HG02938 (cell line): Measurements from ENCODE around the gene HOXA7.

Experiments used
- ATAC-seq: cut with Tn5 transposase; IDR thresholded peaks from one replicate; pipeline ENCODE4 v1.9.1; 2021; ENCODE audit warnings: mild to moderate bottlenecking, moderate library complexity; ENCODE audit not compliant: unreplicated experiment

HOXA7 gene

GRCh38 chr7:27122077-27122910, 34.2 kb downstream of the HOXA7 start:
- no peak for ATAC-seq

DNA sequence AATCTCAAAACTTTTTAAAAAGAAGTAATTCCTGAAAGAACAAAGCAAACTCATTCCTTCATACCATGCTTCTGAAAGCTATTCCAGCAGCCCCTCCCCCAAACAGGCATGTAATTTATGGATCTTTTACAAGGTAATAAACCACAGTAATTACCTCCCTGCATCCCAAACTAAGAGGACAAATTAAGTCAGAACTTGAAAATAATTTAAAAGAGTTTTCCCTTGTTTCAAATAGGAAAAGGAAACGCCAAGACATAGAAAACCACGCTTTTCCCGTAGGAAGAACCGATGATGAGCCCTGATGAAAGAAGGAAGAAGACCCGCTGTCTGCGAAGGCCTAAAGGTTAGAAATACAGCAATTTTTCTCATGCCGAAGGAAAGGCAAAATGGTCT, 34.8 kb downstream of the HOXA7 start:
- ATAC-seq, result no peak

- no peak for ATAC-seq
Observed at GRCh38 chr7:27119412-27119911, 37.0 kb downstream of the HOXA7 start.

DNA sequence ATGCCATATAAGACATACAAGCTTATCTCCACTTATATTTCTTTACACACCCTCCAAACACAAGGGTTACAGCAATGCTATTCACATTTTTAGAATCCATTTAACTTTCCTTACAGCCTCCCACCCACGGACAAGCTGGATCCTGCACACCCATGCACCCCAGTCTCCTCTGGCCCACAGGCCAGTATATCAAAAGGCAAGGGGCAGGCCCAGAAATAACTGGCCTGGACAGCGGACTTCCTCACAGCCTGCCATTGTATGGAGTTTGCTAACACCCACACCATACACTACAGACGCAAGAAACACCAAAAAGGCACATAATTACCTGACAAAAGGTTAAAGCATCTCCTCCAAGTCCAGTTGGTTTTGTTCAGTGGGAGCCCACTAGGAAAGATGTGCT, 37.9 kb downstream of the HOXA7 start:
- ATAC-seq, result no peak

GRCh38 chr7:27117887-27118491, 38.5 kb downstream of the HOXA7 start:
- no peak for ATAC-seq

DNA sequence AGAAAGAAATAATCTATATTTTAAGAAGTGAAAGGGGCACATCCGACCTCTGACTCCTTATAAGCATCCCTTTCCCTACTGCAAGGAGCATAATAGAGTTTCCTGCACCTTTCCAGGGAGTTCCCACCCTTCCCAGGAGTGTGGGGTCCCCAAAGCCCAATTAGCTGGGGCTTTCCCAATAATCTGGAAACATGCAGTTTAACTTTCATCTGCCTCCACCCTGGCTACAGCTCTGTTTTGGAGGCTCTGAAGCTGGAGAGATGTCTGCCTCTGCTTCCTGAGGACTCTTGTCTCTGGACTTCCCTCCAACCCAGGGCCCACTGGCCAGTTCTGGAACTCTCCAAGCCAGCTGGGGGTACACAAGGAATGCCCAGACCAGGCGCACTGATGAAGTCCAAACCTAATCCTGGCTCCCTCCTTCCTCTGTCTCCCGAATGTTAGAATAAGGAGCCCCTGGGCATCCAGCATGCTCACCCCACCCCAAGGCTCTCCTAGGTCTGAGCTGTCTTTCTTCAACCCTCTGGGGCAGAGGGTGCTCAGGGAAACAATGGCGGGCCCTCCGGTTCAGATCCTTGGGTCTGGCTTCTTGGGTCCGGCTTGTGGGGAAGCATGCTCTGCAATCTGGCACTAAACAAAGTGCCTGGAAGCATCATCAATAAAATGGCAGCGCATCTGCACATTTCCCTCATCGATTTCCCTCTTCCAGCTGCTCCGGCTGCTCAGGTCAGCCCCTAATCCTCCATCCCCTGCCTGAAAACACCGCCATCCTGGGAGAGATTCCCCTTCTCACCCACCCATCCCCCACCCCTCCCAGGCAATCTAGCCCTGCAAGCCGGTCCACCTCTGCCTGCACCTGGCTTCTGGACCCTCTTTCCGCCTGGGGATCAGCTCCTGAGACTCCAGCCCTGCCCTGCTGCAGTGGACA, 39.3 kb downstream of the HOXA7 start:
- no peak for ATAC-seq

GRCh38 chr7:27116031-27116961, 40.2 kb downstream of the HOXA7 start:
- ATAC-seq, result no peak

- no peak for ATAC-seq
Observed at GRCh38 chr7:27115221-27116026, 41.1 kb downstream of the HOXA7 start.

DNA sequence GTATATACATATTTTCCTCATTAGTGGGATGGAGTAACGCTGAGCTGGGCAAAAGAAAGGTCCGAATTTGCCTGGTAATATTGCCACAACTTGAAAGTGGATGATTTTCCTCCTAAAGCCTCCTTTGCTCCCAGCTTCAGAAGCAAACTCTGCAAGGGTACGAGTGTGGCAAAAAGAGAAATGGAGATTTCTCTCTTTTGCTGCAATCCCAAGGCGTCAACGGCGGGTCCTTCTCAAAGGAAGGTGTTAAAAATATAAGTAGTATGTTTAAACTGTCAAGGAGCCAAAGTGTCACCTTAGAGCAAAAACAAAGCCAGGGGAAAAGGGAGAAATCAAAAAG, 41.6 kb downstream of the HOXA7 start:
- ATAC-seq, result no peak

DNA sequence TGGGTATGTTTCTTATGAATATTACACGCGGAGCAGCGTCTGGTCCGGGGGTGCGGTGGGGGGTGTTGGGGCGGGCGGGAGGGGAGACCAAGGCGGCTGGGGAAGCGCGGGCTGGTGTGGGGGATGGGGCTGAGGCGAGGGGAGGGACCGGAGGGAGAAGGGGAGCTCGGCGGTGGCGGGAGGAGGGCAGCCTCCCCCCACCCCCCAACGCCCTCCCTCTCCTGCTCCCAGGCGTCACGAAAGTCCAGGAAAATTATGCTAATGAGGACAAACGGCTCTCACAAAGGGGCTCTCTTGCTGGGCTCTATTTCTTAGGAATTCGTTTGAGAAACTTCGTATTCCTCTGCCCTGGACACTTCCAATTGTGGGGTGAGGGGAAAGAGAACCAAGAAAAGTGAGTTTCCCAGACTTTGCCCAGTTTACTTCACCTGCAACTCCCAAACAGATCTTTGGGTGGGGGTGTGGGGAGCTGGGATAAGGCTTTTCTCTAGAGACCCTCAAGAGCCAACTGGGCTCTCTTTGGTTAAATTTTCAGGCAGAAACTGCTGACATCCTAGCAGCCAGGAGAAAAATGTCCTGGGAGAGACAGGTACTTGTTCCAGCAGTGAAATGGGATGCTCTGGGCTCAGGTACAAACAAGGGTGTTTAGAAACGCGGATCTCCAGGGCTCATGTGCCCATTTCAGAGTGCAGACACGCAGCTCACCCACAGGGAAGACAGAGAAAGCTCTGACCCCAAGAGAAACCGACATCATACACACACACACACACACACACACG, 42.3 kb downstream of the HOXA7 start:
- no peak for ATAC-seq

DNA sequence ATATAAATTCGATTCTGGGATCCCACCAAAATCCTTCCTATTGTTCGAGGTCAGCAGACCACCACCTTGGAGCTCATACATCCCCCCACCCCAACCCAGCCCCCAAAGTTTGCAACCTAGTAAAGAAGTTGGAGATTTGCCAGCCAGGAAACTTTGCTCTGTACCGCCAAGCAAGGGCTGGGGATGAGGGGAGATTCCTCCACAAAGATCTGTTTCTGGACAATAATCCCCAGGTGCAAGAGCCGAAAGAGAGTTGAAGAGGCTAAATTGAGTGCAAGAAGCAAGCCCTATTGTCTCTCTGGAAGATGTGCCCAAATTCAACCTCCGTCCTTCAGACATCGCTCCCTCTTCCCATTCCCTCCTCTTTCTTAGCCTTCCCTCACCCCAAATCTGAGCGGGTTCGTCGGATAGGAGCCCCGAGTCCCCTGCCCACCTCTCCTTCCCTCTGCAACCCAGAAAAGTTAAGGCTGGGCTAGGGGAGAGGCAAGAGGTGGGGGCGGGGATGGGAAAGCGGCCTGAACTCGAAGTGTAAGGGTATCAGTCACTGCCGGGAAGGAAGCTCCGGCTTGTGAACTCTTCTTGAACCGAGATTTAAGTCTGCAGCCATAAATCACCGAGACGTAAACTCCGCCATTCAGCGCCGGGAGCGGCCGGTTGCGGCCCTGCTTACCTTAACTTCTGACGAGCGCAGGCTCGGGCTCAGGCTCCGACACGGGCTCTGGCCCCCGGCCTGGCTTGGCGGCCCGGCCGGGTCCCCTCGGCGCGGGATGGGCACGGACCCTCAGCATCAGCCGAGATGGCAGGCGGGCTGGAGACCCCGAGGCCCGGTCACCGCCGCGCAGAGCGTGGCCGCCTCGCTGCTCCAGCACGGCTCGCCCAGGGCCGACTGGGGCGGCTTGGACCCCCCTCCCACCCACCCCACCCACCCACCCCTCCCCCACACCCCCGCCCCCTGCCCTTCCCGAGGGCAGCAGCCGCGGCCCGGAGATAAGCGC, 43.2 kb downstream of the HOXA7 start:
- ATAC-seq, result no peak

DNA sequence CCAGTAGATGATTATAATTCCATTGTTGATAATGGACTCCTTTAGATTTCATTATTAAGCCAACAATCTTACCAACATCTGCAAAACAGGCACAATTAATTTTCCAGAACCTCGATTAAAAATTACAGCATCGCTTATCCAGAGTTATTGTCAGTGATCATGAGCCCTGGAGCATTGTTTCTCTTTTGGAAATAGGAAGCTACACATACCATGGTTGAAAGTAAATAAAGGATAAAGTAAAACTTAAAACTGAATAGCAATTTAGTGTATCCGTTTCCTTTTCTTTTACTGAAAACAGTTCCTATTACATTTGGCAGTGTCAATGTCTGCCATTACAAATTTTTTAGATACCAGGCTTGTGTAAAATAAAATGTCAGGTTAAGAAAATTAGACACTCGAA, 44.1 kb downstream of the HOXA7 start:
- ATAC-seq, result no peak

- no peak for ATAC-seq
Observed at GRCh38 chr7:27111751-27112277, 44.7 kb downstream of the HOXA7 start.

DNA sequence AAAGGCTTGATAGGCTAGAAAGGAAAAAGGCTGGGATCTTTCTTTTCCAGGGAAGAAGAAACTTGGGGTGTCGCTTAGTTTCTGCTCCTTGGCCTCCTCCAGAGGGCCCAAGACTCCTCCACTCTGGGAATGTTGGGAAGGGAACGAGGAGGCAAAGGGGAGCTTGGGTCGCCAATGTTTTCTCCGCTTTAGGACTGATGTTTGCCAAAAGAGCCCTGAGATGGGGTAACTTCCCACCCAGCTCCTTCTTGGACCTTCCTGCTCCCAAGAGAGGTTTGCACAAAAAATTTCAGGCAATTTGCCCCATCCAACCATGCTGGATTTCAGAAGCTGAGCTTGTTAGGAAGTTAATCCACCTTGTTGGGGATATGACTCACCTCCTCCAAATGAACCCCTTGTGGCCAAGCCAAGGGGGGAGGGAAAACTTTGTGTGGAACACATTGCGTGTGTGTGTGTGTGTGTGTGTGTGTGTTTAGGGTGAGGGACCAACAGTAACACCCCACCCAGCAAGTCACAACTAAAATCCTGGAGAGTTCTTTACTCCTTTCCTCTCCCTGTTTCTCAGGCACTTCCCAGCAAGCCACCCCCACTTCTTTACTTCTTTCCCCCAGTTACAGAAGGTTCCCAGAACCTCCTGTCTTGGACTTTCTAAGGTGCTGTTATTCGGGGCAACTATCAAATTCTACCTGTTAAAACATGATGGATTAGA, 45.3 kb downstream of the HOXA7 start:
- ATAC-seq, result no peak

DNA sequence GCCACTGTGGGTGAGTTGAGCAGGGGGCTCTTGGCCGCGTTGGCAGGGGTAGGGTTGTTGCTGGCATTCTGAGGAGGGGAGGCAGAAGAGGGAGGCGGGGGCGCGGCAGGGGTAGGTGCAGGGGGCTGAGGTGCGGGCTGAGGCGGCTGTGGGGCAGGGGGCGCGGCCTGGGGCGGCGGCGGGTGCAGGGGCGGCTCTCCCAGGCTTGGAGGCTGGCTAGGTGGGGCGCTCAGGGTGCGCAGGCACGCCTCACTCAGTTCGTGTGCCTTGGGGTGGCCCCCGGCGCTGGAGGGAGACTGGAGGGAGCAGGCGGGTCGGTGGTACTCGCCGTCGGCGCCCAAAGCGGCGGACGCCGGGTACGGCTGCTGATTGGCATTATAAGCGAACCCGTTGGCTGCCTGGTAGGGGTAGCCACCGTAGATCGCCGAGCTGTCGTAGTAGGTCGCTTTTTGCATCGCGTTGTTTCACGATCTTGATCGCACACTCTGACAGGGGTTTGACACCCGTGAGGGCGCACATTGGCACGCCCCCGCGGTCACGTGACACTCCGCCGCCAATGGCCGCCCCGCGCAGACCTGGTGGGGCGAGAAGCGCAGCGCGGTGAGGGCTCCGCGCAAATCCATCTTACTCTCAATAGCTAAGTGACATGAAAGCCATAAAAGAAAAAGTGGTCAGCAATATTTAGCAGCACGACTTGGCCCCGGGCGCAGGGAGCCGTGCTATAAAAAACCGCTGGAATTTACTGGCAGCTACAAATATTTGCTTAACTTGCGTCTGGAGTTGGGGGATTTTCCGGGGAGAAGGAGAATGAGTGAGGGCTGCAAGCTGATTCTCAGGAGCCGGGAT, 46.1 kb downstream of the HOXA7 start:
- no peak for ATAC-seq
